HepG2 (cell line): ENCODE data around the gene STX5. TPM values are rescaled to one million over a fixed set of nuclear protein-coding genes. Genes with fewer than 3 reads are reported as not detected.

Experiments used
- ARNT2 ChIP-seq: sonication (generic); formaldehyde crosslinking; IDR thresholded peaks from 2 replicates; pipeline ENCODE4 v1.8.0; 2022; ENCODE audit warnings: mild to moderate bottlenecking, low read depth, missing genetic modification reagents, moderate library complexity
- GATAD2A ChIP-seq: IDR thresholded peaks from 2 replicates; pipeline ENCODE4 v1.6.1; 2016
- IRX3 ChIP-seq: sonication (generic); formaldehyde crosslinking; IDR thresholded peaks from 2 replicates; pipeline ENCODE4 v1.8.1; 2023; ENCODE audit warnings: mild to moderate bottlenecking, low read depth, missing genetic modification reagents, borderline replicate concordance
- JUNB ChIP-seq: sonication (generic); formaldehyde crosslinking; IDR thresholded peaks from 2 replicates; pipeline ENCODE4 v1.8.0; 2022; ENCODE audit warnings: missing genetic modification reagents, mild to moderate bottlenecking, borderline replicate concordance
- NFATC3 ChIP-seq: sonication (generic); formaldehyde crosslinking; IDR thresholded peaks from 2 replicates; pipeline ENCODE4 v1.5.1; 2020; ENCODE audit warnings: mild to moderate bottlenecking, missing genetic modification reagents
- PAX8 ChIP-seq: sonication (generic); formaldehyde crosslinking; IDR thresholded peaks from 2 replicates; pipeline ENCODE4 v1.8.0; 2022; ENCODE audit warnings: mild to moderate bottlenecking, missing genetic modification reagents, borderline replicate concordance
- RNF2 ChIP-seq: fragments of 450-650 bp; conservative IDR thresholded peaks from 2 replicates; pipeline ENCODE4 v1.6.1; 2016; ENCODE audit warnings: low read depth
- TBP ChIP-seq: sonication (generic); formaldehyde crosslinking; IDR thresholded peaks from 2 replicates; pipeline ENCODE4 v1.5.0; 2020; ENCODE audit warnings: missing genetic modification reagents
- TBX2 ChIP-seq: sonication (generic); formaldehyde crosslinking; IDR thresholded peaks from 2 replicates; pipeline ENCODE4 v1.5.0; 2020; ENCODE audit warnings: missing genetic modification reagents, mild to moderate bottlenecking, borderline replicate concordance
- ZFP36L1 ChIP-seq: sonication (generic); formaldehyde crosslinking; IDR thresholded peaks from 2 replicates; pipeline ENCODE4 v1.8.0; 2022; ENCODE audit warnings: mild to moderate bottlenecking, missing genetic modification reagents, moderate library complexity
- polyA plus RNA-seq, 8 experiments: library from polyadenylated mRNA; depleted of rRNA in 3 of 8; stranded (reverse) in 7 of 8; unstranded in 1 of 8; fragments of >200 nt; fragmentation: Illumina TruSeq in 4 of 8; extraction: Trizol in 4 of 8; gene quantifications; 2 replicates each; pipeline versions ENCODE4 v1.2.1 to v1.2.3, GENCODE V29; 2011 to 2016; ENCODE audit warnings: low read depth in 4 of 8, missing spikeins in 1 of 8, mixed read lengths in 1 of 8; ENCODE audit not compliant: insufficient read depth in 1 of 8
- total RNA-seq, 5 experiments: library from RNA; depleted of rRNA; stranded (reverse); fragments of >200 nt; fragmentation: Illumina TruSeq; extraction: Trizol; gene quantifications; 2 replicates each; pipeline ENCODE4 v1.2.3, GENCODE V29; 2016; ENCODE audit warnings: low read depth in 1 of 5
- TF ChIP-seq, protein P1 (sequence below): IDR thresholded peaks from 2 replicates; pipeline ENCODE4 v1.4.0; 2020; ENCODE audit warnings: mild to moderate bottlenecking, missing genetic modification reagents
- TF ChIP-seq, protein P2 (sequence below): sonication (generic); formaldehyde crosslinking; IDR thresholded peaks from 2 replicates; pipeline ENCODE4 v1.4.0; 2020; ENCODE audit warnings: mild to moderate bottlenecking, missing genetic modification reagents
- TF ChIP-seq, protein P3 (sequence below): sonication (generic); formaldehyde crosslinking; IDR thresholded peaks from 2 replicates; pipeline ENCODE4 v1.9.0; 2021; ENCODE audit warnings: missing genetic modification reagents, borderline replicate concordance

Gene STX5
- total and polyA plus RNA-seq, 2 of the 13 experiments (the other 11 are each of a cell fraction or from before 2014, with no cell fraction given): 26.9 to 30.0 TPM

DNA sequence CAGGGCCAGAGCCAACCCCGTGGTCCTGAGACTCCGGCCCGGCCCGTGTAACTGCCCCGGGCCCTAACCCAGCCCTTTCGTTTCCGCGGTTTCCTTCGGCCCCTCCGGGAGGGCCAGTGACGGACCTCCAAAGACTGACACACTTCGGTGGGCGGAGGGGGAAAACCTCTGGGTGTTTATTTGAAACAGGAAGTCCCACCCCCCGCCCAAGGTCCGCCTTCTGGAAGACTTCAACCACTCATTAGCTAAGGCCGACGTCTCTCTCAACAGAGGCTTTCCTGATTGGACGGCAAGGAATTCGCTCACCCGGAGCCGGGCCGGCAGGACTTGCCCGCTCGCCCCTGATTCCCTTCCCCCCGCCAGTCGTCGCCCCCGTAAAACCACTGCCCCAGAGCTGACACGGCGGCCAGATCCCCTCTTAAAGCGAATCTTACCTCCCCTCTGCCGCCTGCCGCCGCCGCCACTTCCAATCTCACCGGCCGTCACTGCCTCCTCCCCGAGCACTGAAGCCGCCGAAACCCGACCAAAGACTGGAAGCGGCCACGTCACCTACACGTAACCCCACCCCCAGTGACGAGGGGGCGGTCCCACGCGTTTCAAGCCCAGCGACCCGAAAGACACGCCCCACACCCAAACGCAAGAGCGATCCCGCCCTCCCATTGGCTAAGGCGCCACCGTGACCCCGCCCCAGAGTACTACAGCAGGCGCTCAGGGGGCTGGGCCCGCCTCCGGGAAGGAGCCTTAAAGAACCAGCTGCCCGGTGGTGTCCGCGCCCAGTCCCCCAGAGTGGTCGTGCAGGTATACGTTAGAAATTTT, at the start of gene STX5 (continued):
- TF ChIP-seq, protein P1, sequence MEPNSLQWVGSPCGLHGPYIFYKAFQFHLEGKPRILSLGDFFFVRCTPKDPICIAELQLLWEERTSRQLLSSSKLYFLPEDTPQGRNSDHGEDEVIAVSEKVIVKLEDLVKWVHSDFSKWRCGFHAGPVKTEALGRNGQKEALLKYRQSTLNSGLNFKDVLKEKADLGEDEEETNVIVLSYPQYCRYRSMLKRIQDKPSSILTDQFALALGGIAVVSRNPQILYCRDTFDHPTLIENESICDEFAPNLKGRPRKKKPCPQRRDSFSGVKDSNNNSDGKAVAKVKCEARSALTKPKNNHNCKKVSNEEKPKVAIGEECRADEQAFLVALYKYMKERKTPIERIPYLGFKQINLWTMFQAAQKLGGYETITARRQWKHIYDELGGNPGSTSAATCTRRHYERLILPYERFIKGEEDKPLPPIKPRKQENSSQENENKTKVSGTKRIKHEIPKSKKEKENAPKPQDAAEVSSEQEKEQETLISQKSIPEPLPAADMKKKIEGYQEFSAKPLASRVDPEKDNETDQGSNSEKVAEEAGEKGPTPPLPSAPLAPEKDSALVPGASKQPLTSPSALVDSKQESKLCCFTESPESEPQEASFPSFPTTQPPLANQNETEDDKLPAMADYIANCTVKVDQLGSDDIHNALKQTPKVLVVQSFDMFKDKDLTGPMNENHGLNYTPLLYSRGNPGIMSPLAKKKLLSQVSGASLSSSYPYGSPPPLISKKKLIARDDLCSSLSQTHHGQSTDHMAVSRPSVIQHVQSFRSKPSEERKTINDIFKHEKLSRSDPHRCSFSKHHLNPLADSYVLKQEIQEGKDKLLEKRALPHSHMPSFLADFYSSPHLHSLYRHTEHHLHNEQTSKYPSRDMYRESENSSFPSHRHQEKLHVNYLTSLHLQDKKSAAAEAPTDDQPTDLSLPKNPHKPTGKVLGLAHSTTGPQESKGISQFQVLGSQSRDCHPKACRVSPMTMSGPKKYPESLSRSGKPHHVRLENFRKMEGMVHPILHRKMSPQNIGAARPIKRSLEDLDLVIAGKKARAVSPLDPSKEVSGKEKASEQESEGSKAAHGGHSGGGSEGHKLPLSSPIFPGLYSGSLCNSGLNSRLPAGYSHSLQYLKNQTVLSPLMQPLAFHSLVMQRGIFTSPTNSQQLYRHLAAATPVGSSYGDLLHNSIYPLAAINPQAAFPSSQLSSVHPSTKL: 0 out of 2 replicates have a peak, but pooled peaks have one; percentile 32
- TF ChIP-seq ARNT2 (peak; percentile 87), ZFP36L1 (CRISPR knock-in tag) (no peak), RNF2 (no peak), NFATC3 (CRISPR knock-in tag) (no peak), TBX2 (no peak; the same call in 1 of the 2 replicates), IRX3 (no peak), JUNB (CRISPR knock-in tag) (no peak), PAX8 (CRISPR knock-in tag) (no peak), TBP (CRISPR knock-in tag) (no peak), GATAD2A (CRISPR knock-in tag) (peak; percentile 28; the same call in 1 of the 2 replicates)
- TF ChIP-seq, protein P2, sequence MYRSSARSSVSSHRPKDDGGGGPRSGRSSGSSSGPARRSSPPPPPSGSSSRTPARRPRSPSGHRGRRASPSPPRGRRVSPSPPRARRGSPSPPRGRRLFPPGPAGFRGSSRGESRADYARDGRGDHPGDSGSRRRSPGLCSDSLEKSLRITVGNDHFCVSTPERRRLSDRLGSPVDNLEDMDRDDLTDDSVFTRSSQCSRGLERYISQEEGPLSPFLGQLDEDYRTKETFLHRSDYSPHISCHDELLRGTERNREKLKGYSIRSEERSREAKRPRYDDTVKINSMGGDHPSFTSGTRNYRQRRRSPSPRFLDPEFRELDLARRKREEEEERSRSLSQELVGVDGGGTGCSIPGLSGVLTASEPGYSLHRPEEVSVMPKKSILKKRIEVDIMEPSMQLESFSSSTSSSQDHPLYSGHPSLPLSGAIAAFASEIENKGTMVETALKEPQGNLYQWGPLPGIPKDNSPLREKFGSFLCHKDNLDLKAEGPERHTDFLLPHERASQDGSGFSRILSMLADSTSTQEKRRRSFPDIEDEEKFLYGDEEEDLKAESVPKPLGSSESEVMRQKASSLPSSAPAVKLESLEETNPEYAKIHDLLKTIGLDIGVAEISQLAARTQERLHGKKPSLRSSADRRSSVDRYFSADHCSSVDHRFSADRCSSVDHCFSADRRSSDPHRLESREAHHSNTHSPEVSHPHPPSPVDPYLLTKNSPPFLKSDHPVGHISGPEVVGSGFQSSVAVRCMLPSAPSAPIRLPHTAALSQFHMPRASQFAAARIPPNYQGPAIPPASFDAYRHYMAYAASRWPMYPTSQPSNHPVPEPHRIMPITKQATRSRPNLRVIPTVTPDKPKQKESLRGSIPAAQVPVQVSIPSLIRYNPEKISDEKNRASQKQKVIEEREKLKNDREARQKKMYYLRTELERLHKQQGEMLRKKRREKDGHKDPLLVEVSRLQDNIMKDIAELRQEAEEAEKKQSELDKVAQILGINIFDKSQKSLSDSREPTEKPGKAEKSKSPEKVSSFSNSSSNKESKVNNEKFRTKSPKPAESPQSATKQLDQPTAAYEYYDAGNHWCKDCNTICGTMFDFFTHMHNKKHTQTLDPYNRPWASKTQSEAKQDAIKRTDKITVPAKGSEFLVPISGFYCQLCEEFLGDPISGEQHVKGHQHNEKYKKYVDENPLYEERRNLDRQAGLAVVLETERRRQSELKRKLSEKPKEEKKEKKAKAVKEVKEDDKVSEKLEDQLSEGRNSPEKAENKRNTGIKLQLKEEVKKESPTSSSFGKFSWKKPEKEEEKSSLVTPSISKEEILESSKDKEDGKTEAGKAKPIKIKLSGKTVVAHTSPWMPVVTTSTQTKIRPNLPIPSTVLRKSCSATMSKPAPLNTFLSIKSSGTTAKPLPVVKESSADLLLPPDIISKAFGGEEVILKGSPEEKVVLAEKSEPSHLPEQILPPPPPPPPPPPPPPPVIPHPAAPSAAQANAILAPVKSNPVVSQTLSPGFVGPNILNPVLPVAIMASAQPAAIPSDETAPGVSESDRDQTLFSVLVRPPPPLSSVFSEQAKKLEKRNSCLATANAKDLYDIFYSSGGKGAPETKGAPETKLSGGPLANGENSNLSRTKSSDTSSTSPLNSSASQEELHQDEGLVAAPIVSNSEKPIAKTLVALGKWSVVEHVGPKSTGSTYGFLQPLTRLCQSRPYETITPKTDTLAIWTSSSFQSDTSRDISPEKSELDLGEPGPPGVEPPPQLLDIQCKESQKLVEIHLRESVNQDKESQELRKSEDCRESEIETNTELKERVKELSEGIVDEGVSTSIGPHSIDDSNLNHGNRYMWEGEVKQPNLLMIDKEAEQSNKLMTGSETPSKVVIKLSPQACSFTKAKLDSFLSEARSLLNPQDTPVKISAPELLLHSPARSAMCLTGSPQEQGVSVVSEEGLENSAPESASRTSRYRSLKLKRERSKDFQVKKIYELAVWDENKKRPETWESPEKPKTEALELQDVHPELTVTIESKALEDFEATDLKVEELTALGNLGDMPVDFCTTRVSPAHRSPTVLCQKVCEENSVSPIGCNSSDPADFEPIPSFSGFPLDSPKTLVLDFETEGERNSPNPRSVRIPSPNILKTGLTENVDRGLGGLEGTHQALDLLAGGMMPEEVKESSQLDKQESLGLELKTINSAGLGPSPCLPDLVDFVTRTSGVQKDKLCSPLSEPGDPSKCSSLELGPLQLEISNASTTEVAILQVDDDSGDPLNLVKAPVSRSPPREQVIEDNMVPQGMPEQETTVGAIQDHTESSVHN (CRISPR knock-in tag): no peak
- TF ChIP-seq, protein P3, sequence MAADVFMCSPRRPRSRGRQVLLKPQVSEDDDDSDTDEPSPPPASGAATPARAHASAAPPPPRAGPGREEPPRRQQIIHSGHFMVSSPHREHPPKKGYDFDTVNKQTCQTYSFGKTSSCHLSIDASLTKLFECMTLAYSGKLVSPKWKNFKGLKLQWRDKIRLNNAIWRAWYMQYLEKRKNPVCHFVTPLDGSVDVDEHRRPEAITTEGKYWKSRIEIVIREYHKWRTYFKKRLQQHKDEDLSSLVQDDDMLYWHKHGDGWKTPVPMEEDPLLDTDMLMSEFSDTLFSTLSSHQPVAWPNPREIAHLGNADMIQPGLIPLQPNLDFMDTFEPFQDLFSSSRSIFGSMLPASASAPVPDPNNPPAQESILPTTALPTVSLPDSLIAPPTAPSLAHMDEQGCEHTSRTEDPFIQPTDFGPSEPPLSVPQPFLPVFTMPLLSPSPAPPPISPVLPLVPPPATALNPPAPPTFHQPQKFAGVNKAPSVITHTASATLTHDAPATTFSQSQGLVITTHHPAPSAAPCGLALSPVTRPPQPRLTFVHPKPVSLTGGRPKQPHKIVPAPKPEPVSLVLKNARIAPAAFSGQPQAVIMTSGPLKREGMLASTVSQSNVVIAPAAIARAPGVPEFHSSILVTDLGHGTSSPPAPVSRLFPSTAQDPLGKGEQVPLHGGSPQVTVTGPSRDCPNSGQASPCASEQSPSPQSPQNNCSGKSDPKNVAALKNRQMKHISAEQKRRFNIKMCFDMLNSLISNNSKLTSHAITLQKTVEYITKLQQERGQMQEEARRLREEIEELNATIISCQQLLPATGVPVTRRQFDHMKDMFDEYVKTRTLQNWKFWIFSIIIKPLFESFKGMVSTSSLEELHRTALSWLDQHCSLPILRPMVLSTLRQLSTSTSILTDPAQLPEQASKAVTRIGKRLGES: no peak
